Brain microvascular endothelial cell (primary cell): ENCODE data around the gene MYMX.

ENCODE experiments used
- DNase-seq: peaks from one replicate; pipeline ENCODE4 v3.0.0-alpha.2; 2020
- H3K27ac ChIP-seq: fragments of 250-450 bp; sonication (Bioruptor Pico); 2 replicates; pipeline ENCODE4 v1.5.1; 2020; ENCODE audit warnings: mild to moderate bottlenecking, moderate library complexity
- H3K27me3 ChIP-seq: fragments of 250-450 bp; sonication (Bioruptor Pico); replicated peaks from 2 replicates; pipeline ENCODE4 v1.5.1; 2020; ENCODE audit warnings: mild to moderate bottlenecking
- H3K36me3 ChIP-seq: fragments of 250-450 bp; sonication (Bioruptor Pico); replicated peaks from 2 replicates; pipeline ENCODE4 v1.5.1; 2020; ENCODE audit warnings: mild to moderate bottlenecking
- H3K4me3 ChIP-seq: 2 replicates; pipeline ENCODE4 v1.5.1; 2011; ENCODE audit warnings: low read depth, mild to moderate bottlenecking, control low read depth, low read length, moderate library complexity
- in situ Hi-C: cut with HindIII; loops from 2 replicates; pipeline ENCODE4 v1.10.0; 2017; ENCODE audit warnings: low sequenced_read_pairs, low pct_ligation_motif_present
- TF ChIP-seq, protein P1 (sequence below): IDR thresholded peaks from 2 replicates; pipeline ENCODE4 v1.5.1; 2011; ENCODE audit warnings: low read depth, mild to moderate bottlenecking, moderate library complexity, low read length, control low read depth, inconsistent platforms; ENCODE audit errors: missing control alignments

The MYMX gene

DNA sequence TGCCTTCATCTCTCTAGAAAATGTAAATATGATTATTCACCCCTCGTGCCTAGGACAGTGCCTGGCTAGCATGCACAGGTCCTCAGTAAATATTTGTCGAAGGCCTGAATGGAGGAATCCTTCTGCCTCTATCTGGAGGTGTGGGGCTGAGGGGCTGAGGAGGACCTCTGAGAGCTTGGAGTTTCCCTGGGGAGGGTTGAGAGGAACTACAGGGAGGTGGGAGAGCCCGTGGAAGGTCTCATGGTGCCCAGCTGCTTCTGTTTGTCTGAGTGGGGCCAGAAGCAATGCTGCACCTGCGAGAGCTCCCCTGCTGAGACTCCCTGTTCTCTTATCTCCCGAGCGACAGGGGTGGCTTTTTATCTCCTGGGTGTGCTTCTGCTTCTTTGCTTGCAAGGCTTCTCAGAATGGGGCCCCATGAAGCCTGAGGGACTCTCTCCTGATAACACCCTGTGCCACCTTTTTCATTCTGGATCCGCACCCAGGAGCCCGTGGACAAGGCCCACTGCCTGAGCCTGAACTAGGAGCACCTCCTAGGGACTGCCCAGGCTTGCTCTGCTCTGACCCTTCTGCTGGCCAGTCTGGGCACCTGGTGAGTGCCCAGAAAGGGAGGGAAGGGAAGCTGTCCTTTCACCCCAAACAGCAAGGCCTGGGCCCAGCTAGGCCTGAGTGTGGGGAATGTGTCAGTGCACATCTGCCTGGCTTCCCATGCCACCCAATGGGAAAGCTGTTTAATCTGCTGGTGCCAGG lies 9.0 kb downstream of the MYMX start:
- Histone ChIP-seq H3K27me3 (no peaks in the 10 kb centered on the region), H3K4me3 (no peak overlapping the region), H3K27ac (no peak overlapping the region), H3K36me3 (no peaks in the 10 kb centered on the region)
- in situ Hi-C loops: no loop called here
- DNase-seq: no peak
- TF ChIP-seq, protein P1, sequence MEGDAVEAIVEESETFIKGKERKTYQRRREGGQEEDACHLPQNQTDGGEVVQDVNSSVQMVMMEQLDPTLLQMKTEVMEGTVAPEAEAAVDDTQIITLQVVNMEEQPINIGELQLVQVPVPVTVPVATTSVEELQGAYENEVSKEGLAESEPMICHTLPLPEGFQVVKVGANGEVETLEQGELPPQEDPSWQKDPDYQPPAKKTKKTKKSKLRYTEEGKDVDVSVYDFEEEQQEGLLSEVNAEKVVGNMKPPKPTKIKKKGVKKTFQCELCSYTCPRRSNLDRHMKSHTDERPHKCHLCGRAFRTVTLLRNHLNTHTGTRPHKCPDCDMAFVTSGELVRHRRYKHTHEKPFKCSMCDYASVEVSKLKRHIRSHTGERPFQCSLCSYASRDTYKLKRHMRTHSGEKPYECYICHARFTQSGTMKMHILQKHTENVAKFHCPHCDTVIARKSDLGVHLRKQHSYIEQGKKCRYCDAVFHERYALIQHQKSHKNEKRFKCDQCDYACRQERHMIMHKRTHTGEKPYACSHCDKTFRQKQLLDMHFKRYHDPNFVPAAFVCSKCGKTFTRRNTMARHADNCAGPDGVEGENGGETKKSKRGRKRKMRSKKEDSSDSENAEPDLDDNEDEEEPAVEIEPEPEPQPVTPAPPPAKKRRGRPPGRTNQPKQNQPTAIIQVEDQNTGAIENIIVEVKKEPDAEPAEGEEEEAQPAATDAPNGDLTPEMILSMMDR: no peak

DNA sequence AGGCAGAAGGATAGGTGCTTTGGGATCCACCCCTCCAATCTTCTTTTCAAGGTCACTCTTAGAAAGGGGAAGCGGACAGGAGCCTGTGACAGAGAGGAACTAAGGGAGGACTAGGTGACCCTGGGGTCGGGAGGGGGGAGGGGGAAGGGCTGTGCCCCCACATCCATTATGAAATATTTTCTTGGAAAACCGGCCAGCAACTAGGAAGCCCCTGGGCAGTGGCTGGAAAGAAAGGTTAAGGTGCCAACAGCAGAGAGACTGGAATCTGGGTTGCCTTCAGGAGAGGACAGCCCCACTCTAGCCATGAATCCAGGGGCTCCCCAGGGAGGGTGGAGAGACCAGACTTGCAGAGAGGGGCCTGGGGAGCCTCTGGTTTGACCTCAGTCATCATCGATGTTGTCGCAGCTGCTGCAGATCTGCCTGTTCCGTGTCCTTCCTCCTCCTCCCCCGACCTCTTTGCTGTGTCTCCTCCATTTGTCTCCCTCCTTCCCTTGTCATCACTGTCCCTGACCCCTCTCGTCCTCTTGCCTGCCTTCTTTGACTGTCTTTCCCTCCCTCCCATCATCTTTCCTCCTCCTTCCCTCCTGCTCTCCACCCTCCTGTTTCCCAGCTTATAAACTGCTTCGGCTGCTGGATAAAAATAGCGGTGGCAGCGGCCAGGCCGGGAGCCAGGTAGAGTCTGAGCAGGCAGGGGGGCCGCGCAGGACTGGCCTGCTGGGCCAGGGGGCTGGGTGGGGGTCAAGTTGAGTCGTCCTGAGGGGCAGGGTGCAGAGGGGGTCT lies 9.8 kb downstream of the MYMX start:
- no peak overlapping the region for H3K27ac ChIP-seq
- in situ Hi-C loops: no loop called here
- H3K4me3 ChIP-seq: no peak overlapping the region

DNA sequence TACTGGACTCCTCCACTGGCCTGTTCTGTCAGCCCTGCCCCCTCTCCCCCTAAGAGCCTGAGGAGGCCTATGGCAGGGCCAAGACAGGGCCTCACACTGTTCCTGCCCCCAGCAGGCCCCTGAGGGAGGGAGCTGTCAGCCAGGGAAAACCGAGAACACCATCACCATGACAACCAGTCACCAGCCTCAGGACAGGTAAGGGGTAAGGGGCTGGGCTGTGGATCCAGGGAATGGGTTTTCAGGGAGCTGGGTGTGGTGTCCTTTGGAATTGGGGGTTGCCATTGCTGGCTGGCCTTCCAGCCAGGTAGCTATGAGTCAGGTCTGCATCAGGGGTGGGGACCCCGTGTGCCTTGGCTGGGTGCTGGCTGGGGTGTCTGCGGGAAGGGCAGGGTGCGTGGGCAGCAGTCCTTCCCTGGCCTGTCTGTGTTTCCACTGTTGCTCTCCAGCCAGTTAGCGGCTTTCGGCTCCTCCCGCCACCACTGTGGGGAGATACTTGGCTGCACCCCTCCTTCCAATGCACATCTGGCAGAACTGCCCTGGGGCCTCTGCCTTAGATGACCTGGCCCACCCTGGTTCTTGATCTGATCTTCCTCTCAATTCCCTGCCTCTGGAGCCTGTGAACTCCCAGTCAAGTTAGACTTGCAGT lies 10.5 kb downstream of the MYMX start:
- TF ChIP-seq, protein P1: no peak
- no peak for DNase-seq
- Histone ChIP-seq H3K27me3 (no peaks in the 10 kb centered on the region), H3K27ac (no peak overlapping the region), H3K36me3 (peaks cover 4% of the 10 kb centered on the region), H3K4me3 (no peak overlapping the region)
- in situ Hi-C loops: no loop called here

More for the DNA sequence above, 9.8 kb downstream of the MYMX start:
- no peaks in the 10 kb centered on the region for H3K27me3 ChIP-seq
- DNase-seq: no peak
- TF ChIP-seq, protein P1: no peak
- H3K36me3 ChIP-seq: no peaks in the 10 kb centered on the region

DNA sequence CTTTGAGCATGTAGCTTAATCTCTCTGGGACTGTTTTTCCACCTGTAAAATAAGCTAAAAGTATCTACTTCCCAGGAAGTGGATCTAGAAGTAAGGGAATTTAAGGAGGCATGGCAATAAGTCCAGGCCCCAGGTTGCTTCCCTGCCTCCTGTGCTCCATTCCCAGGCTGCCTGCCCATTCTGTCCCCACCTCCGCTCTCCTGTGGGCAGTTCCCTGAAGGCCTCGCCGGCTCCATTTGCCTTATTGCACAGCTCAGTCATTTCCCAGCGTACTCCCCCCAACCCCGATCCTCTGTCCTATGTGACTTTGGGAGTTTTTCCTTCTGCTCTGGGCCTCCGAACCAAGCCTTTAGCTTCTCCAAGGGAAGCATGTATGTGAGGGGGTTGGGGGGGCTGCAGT lies 11.3 kb downstream of the MYMX start:
- Histone ChIP-seq H3K27ac (no peak overlapping the region), H3K4me3 (no peak overlapping the region), H3K27me3 (no peaks in the 10 kb centered on the region), H3K36me3 (peaks cover 4% of the 10 kb centered on the region)
- in situ Hi-C loops: no loop called here
- DNase-seq: no peak
- TF ChIP-seq, protein P1: no peak

DNA sequence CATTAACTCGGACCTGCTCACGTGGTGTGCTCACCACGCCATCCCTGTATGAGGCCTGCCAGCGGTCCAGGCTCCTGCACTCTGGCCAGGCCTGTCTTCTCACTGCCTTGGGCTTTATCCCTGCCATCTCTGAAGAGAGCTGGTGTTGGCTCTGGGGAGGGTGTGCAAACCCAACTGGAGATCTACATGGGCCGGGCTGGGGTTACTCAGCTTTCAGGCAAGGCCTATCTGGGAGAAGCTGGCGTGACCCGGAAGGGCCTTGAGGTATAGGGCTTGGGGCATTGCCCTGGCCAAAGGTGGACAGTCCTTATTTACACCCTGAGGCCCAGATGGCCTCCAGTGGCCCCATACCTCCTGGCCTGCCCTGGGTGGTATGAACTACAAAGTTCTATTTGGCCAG lies 11.7 kb downstream of the MYMX start:
- Histone ChIP-seq H3K36me3 (peaks cover 4% of the 10 kb centered on the region), H3K27ac (no peak overlapping the region), H3K27me3 (no peaks in the 10 kb centered on the region), H3K4me3 (no peak overlapping the region)
- DNase-seq: no peak
- in situ Hi-C loops: no loop called here
- TF ChIP-seq, protein P1: no peak
